Omental fat pad (tissue), 4 donors: ENCODE measurements around the gene STON2. TPM values are rescaled to one million over a fixed set of nuclear protein-coding genes. Genes with fewer than 3 reads are reported as not detected.
A peak's percentile ranks its signal among the peaks of the same experiment; 100 is the strongest.

Source experiments
- ATAC-seq: fragments of 150-250 bp; one replicate; pipeline ENCODE4 v1.9.1; 2016; ENCODE audit warnings: mild to moderate bottlenecking, moderate library complexity; ENCODE audit not compliant: low FRiP score
- DNase-seq: peaks from one replicate; pipeline ENCODE4 v3.0.0-alpha.2; 2019; ENCODE audit warnings: low spot score
- total RNA-seq, 4 donors: library from RNA; depleted of rRNA; stranded (reverse); fragments of >200 nt; gene quantifications; one replicate each; pipeline ENCODE4 v1.1.0, GENCODE V29; 2016
- TF ChIP-seq, protein P1 (sequence below), 3 donors: fragments of 450-650 bp; IDR thresholded peaks; one replicate each; pipeline ENCODE4 v1.5.1; 2016 to 2017; ENCODE audit warnings: antibody characterized with exemption in 3 of 3, mild to moderate bottlenecking in 3 of 3, moderate library complexity in 2 of 3

The STON2 gene
- total RNA-seq, 4 donors from 2014 or later = 8.0 to 31.4 (median 18.6) TPM

GRCh38 chr14:81305743-81306142 is 94.4 kb downstream of the STON2 start:
- no peak for DNase-seq
- TF ChIP-seq, protein P1, sequence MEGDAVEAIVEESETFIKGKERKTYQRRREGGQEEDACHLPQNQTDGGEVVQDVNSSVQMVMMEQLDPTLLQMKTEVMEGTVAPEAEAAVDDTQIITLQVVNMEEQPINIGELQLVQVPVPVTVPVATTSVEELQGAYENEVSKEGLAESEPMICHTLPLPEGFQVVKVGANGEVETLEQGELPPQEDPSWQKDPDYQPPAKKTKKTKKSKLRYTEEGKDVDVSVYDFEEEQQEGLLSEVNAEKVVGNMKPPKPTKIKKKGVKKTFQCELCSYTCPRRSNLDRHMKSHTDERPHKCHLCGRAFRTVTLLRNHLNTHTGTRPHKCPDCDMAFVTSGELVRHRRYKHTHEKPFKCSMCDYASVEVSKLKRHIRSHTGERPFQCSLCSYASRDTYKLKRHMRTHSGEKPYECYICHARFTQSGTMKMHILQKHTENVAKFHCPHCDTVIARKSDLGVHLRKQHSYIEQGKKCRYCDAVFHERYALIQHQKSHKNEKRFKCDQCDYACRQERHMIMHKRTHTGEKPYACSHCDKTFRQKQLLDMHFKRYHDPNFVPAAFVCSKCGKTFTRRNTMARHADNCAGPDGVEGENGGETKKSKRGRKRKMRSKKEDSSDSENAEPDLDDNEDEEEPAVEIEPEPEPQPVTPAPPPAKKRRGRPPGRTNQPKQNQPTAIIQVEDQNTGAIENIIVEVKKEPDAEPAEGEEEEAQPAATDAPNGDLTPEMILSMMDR (IDR thresholded peaks at IDR 0.05) = no peak

GRCh38 chr14:81305065-81305464 is 95.1 kb downstream of the STON2 start:
- TF ChIP-seq, protein P1 (IDR thresholded peaks at IDR 0.05) = no peak
- DNase-seq = no peak
- no peak for ATAC-seq

More at GRCh38 chr14:81305743-81306142, 94.4 kb downstream of the STON2 start:
- no peak for ATAC-seq

- no peak for DNase-seq
- TF ChIP-seq, protein P1 (IDR thresholded peaks at IDR 0.05) = no peak
- ATAC-seq = no peak
These were observed 96.7 kb downstream of the STON2 start for GRCh38 chr14:81303258-81303935.

- DNase-seq (no peak), ATAC-seq (no peak)
These were observed 97.5 kb downstream of the STON2 start for GRCh38 chr14:81302638-81303037.

DNA sequence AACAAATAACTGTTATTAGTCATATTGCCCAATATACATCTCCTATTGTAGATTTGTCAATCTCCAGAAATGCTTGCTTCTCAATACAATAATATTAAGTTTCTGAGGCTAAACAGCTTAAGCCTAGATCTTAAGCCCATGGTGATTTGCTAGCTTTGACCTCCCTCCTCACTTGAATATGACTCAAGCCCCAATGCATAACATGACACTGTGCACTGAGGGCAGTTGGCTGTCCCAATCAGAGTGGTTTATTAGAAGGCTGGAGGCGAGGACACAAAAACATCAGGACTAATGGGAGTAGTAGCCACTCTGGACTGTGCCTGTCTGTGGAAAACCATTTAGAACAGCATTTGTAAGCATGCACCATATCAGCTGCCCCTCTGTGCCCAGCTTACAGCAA is 98.3 kb downstream of the STON2 start:
- DNase-seq = no peak
- no peak for ATAC-seq
- TF ChIP-seq, protein P1 (IDR thresholded peaks at IDR 0.05) = no peak

More at GRCh38 chr14:81302638-81303037, 97.5 kb downstream of the STON2 start:
- TF ChIP-seq, protein P1 (IDR thresholded peaks at IDR 0.05) = no peak

DNA sequence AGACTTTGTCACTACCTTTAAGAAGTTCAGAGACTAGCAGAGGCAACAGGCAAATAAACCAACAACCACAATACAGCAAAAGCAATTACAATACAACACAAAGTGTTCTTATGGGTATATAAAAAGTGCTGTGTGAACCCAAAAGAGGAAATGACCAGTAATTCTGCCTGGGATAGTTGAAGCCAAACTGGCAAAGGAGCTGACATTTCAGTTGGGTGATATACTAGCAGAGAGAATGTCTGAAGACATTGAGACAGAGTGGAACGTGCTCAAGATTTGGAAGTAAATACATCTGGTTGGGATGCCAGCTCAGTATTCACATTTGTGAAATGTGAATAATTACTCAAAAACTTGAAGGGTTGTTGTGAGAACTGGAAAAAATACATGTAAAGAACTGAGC is 98.8 kb downstream of the STON2 start:
- DNase-seq (no peak), ATAC-seq (peak; percentile 50)
- TF ChIP-seq, protein P1 (IDR thresholded peaks at IDR 0.05) = no peak

DNA sequence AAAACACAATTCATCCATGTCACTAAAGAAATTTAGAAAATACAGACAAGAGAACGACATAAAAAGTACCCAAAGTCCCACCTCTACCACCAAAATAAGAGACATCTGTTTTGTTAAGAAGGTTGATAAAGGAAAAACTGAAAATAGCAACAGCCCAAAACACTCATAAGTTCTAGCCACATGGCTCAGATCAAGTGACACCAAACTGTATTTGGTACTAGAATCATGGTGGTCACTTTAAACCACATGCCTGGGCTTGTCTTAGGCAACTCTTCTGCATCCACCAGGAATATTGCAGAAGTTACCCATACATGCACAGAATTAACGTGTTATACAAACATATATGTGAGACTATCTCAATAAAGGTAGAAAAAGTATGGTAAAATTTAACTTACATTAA is 101.2 kb downstream of the STON2 start:
- DNase-seq (no peak), ATAC-seq (no peak)
- TF ChIP-seq, protein P1 (IDR thresholded peaks at IDR 0.05) = no peak
